K562 (cell line): ENCODE results near the gene MTA1. TPM values are rescaled to one million over a fixed set of nuclear protein-coding genes. Genes with fewer than 3 reads are reported as not detected.

ENCODE experiments used
- ATAC-seq: fragments of 200-7000 bp; cut with Tn5 transposase; 3 replicates; pipeline ENCODE4 v1.9.1; 2020; ENCODE audit warnings: moderate library complexity
- BruUV-seq: library from RNA; stranded (reverse); fragments of 400-500 nt; replicated peaks from 2 replicates; lab custom pipeline; 2021; lab: Mats Ljungman, UMichigan
- CTCF ChIA-PET: fragments of 300-600 bp; formaldehyde crosslinking; extraction: SDS; loops from one replicate; lab custom pipeline; 2021; ENCODE audit warnings: low intra/inter-chr PET ratio; lab: Yijun Ruan, JAX
- POLR2A ChIA-PET: fragments of 300-600, 350-650 bp; sonication (Branson Sonifier 250); formaldehyde crosslinking; extraction: SDS; loops from one replicate; lab custom pipeline; 2021; ENCODE audit warnings: antibody characterized with exemption, inconsistent platforms; lab: Yijun Ruan, JAX
- DNase-seq, 4 experiments: peaks; one replicate each; pipeline versions ENCODE4 v3.0.0 to v3.0.0-alpha.2; 2011 to 2018; ENCODE audit warnings: low spot score in 3 of 4, mixed read lengths in 3 of 4; ENCODE audit errors: extremely low read depth in 1 of 4
- FAIRE-seq: peaks from 2 replicates; lab custom pipeline; 2011; peaks lifted over from hg19 to GRCh38; lab: Jason Lieb, UNC
- H2AFZ ChIP-seq: 2 replicates; pipeline ENCODE4 v1.6.0; 2011; ENCODE audit warnings: low read depth, low read length, control low read depth, inconsistent platforms
- H3K27ac ChIP-seq: fragments of 200-600 bp; 3 replicates; pipeline ENCODE4 v1.8.0; 2011; ENCODE audit warnings: low read depth, mild to moderate bottlenecking, control low read depth, inconsistent platforms, low read length, moderate library complexity, mixed read lengths; ENCODE audit errors: extremely low read depth
- H3K27me3 ChIP-seq, 2 experiments: fragments of 300-600 bp in 1 of 2; 2 replicates in 1 of 2; 3 replicates in 1 of 2; pipeline versions ENCODE4 v1.6.0 to v1.8.0; 2011; ENCODE audit warnings: inconsistent platforms in 2 of 2, low read length in 2 of 2, mild to moderate bottlenecking in 1 of 2, mixed read lengths in 1 of 2, moderate library complexity in 1 of 2; ENCODE audit not compliant: control insufficient read depth in 2 of 2, insufficient read depth in 2 of 2
- H3K36me3 ChIP-seq: fragments of 300-600 bp; 3 replicates; pipeline ENCODE4 v1.8.0; 2011; ENCODE audit warnings: mild to moderate bottlenecking, low read length, inconsistent platforms; ENCODE audit not compliant: control insufficient read depth, insufficient read depth
- H3K4me1 ChIP-seq, 2 experiments: fragments of 200-600 bp in 1 of 2; replicated peaks in 1 of 2; 2 replicates in 1 of 2; 3 replicates in 1 of 2; pipeline versions ENCODE4 v1.5.1 to v1.8.0; 2011; ENCODE audit warnings: inconsistent platforms in 2 of 2, low read length in 2 of 2, mild to moderate bottlenecking in 1 of 2, mixed read lengths in 1 of 2, moderate library complexity in 1 of 2; ENCODE audit not compliant: control insufficient read depth in 2 of 2, insufficient read depth in 2 of 2
- H3K4me2 ChIP-seq: 2 replicates; pipeline ENCODE4 v1.6.1; 2011; ENCODE audit warnings: low read length, control low read depth, inconsistent platforms, mixed read lengths; ENCODE audit not compliant: insufficient read depth
- H3K4me3 ChIP-seq: fragments of 200-600 bp; sonication (generic), shearing (Covaris generic); 2 replicates; pipeline ENCODE4 v1.5.1; 2016; ENCODE audit warnings: control low read depth, inconsistent platforms
- H3K79me2 ChIP-seq: fragments of 200-600 bp; 3 replicates; pipeline ENCODE4 v1.8.0; 2011; ENCODE audit warnings: low read length, inconsistent platforms; ENCODE audit not compliant: control insufficient read depth, insufficient read depth
- H3K9ac ChIP-seq, 2 experiments: 2 replicates each; pipeline versions ENCODE4 v1.6.0 to v1.6.1; 2011; ENCODE audit warnings: low read depth in 2 of 2, low read length in 2 of 2, control low read depth in 1 of 2, inconsistent platforms in 1 of 2, mild to moderate bottlenecking in 1 of 2, mixed read lengths in 1 of 2; ENCODE audit not compliant: insufficient read depth in 1 of 2
- H3K9me1 ChIP-seq: one replicate; pipeline ENCODE4 v1.6.0; 2011; ENCODE audit warnings: inconsistent platforms, mild to moderate bottlenecking, low read length, moderate library complexity; ENCODE audit not compliant: control insufficient read depth, insufficient read depth
- H3K9me3 ChIP-seq: replicated peaks from 2 replicates; pipeline ENCODE4 v1.5.1; 2011; ENCODE audit warnings: low read depth, low read length, inconsistent platforms; ENCODE audit not compliant: control insufficient read depth, insufficient read depth
- H4K20me1 ChIP-seq: replicated peaks from 2 replicates; pipeline ENCODE4 v1.6.1; 2011; ENCODE audit warnings: low read length, inconsistent platforms, mixed read lengths; ENCODE audit not compliant: control insufficient read depth, insufficient read depth
- ARID3A ChIP-seq: IDR thresholded peaks from 2 replicates; pipeline ENCODE4 v1.6.1; 2012; ENCODE audit warnings: low read depth, low read length, improper control_type of control experiment, borderline replicate concordance
- ATF2 ChIP-seq: sonication (generic); formaldehyde crosslinking; IDR thresholded peaks from 2 replicates; pipeline ENCODE4 v1.8.1; 2022; ENCODE audit warnings: missing genetic modification reagents
- CBX8 ChIP-seq: fragments of 200-600 bp; sonication (generic); IDR thresholded peaks from 2 replicates; pipeline ENCODE4 v1.6.1; 2012; ENCODE audit warnings: borderline replicate concordance, mixed run types, low read depth, mild to moderate bottlenecking, moderate library complexity, mixed read lengths, low read length, control low read depth, inconsistent platforms; ENCODE audit not compliant: poor library complexity, severe bottlenecking; ENCODE audit errors: extremely low read depth
- E2F4 ChIP-seq: sonication (generic); formaldehyde crosslinking; IDR thresholded peaks from 2 replicates; pipeline ENCODE4 v1.8.0; 2022; ENCODE audit warnings: mild to moderate bottlenecking, low read depth, missing genetic modification reagents
- ELF4 ChIP-seq: fragments of 450-650 bp; formaldehyde crosslinking; IDR thresholded peaks from 2 replicates; pipeline ENCODE4 v1.4.0; 2022; ENCODE audit warnings: missing genetic modification characterization
- ETS2 ChIP-seq: IDR thresholded peaks from 2 replicates; pipeline ENCODE4 v1.6.1; 2016; ENCODE audit warnings: borderline replicate concordance, missing genetic modification characterization, mild to moderate bottlenecking, moderate library complexity, missing compliant biosample characterization; ENCODE audit not compliant: poor library complexity, severe bottlenecking
- HMBOX1 ChIP-seq: sonication (generic); IDR thresholded peaks from 2 replicates; pipeline ENCODE4 v1.6.1; 2016
- JUND ChIP-seq, 2 experiments: IDR thresholded peaks; 2 replicates in 1 of 2; 3 replicates in 1 of 2; pipeline ENCODE4 v1.6.1; 2011; ENCODE audit warnings: borderline replicate concordance in 2 of 2, low read depth in 2 of 2, low read length in 2 of 2, improper control_type of control experiment in 1 of 2, missing biosample characterization in 1 of 2, missing genetic modification characterization in 1 of 2, missing genetic modification reagents in 1 of 2
- KAT8 ChIP-seq: fragments of 450-650 bp; IDR thresholded peaks from 2 replicates; pipeline ENCODE4 v1.6.1; 2016; ENCODE audit warnings: low read depth, mild to moderate bottlenecking
- KLF6 ChIP-seq: fragments of 250-450 bp; sonication (Bioruptor Pico); IDR thresholded peaks from 2 replicates; pipeline ENCODE4 v1.4.0; 2020; ENCODE audit warnings: mild to moderate bottlenecking, moderate library complexity, borderline replicate concordance
- NR2C2 ChIP-seq, 2 experiments: fragments of 200-800 bp in 1 of 2; sonication (Bioruptor generic) in 1 of 2; sonication (generic) in 1 of 2; formaldehyde crosslinking in 1 of 2; IDR thresholded peaks; 2 replicates each; pipeline versions ENCODE4 v1.6.1 to v1.8.0; 2016 to 2022; ENCODE audit warnings: mild to moderate bottlenecking in 1 of 2, missing compliant biosample characterization in 1 of 2, missing genetic modification characterization in 1 of 2, missing genetic modification reagents in 1 of 2
- PHTF2 ChIP-seq: fragments of 250-450 bp; sonication (Bioruptor Pico); IDR thresholded peaks from 2 replicates; pipeline ENCODE4 v1.5.0; 2021; ENCODE audit warnings: mild to moderate bottlenecking
- SAFB ChIP-seq: fragments of 200-400 bp; formaldehyde crosslinking; IDR thresholded peaks from 2 replicates; pipeline ENCODE4 v1.6.1; 2017; ENCODE audit warnings: low read depth, low read length, borderline replicate concordance
- WGBS: fragments of 100-300 bp; shearing (Covaris generic); methylation state at CpG from one replicate; pipeline ENCODE4 v1.1.6; 2016; ENCODE audit warnings: low coverage, mixed read lengths; ENCODE audit not compliant: insufficient coverage; ENCODE audit errors: missing lambda C conversion rate; 5-methylcytosine and 5-hydroxymethylcytosine counted together
- in situ Hi-C: fragments of 300-500 bp; cut with MboI; formaldehyde crosslinking; loops from 4 replicates; pipeline ENCODE4 v1.15.0; 2018; ENCODE audit warnings: inconsistent platforms, mixed read lengths
- intact Hi-C: fragments of 100-400 bp; cut with micrococcal nuclease; formaldehyde crosslinking; loops from 2 replicates; pipeline ENCODE4 v1.14.2; 2022
- polyA plus RNA-seq, 8 experiments: library from polyadenylated mRNA; depleted of rRNA in 4 of 8; stranded (reverse) in 5 of 8; unstranded in 3 of 8; fragments of >200 nt; fragmentation: Nextera tagmentation in 2 of 8; fragmentation: Illumina TruSeq in 1 of 8; extraction: Ambion mirVana in 2 of 8; extraction: Trizol in 1 of 8; gene quantifications; 2 replicates each; pipeline versions ENCODE4 v1.2.1 to v1.2.3, GENCODE V29; 2011 to 2014; ENCODE audit warnings: inconsistent platforms in 1 of 8, missing spikeins in 1 of 8
- total RNA-seq, 7 experiments: library from RNA; depleted of rRNA in 6 of 7; stranded (reverse); fragments of >200 nt in 6 of 7; fragmentation: Illumina TruSeq in 2 of 7; extraction: Trizol in 2 of 7; gene quantifications; 2 replicates each; pipeline versions ENCODE4 v1.2.1 to v1.2.3, GENCODE V29; 2011 to 2021; ENCODE audit warnings: low replicate concordance in 1 of 7

MTA1 gene
- total and polyA plus RNA-seq, 9 of the 15 experiments (the other 6 are each of a cell fraction or from before 2014, with no cell fraction given): 0.13 to 118 (median 32.3) TPM

- DNase-seq (no peak), ATAC-seq (no peak), FAIRE-seq (no peak)
- no peaks in the 10 kb centered on the region for H3K36me3 ChIP-seq
- no peaks in the 10 kb centered on the region for H3K9me3 ChIP-seq
- H3K9me1 ChIP-seq: no peaks in the 10 kb centered on the region
- no peak overlapping the region for H3K4me3 ChIP-seq
- no peak overlapping the region for H2AFZ ChIP-seq
- ChIA-PET CTCF (no interaction called here), POLR2A (interaction anchor here (1.4 kb wide), 1 partner anchor 9 kb away, joined by 3 read pairs; no protein-coding TSS in a partner anchor)
- no peaks in the 10 kb centered on the region for H3K27me3 ChIP-seq
- peaks cover 8 to 28% of the 10 kb centered on the region in 2 experiments; a peak in 4 of 5 replicates for H3K4me1 ChIP-seq
- H3K27ac ChIP-seq: no peak overlapping the region
- H3K79me2 ChIP-seq: no peaks in the 10 kb centered on the region
- no peak overlapping the region for H3K9ac ChIP-seq
- BruUV-seq: no TSS peak
- H3K4me2 ChIP-seq: no peak overlapping the region
- no peaks in the 10 kb centered on the region; the same call in 1 of the 2 replicates for H4K20me1 ChIP-seq
- intact Hi-C loops: no loop called here
- in situ Hi-C loops: no loop called here
- 57% methylated on average over 17 of the region's 27 CpGs for WGBS
- TF ChIP-seq KLF6 (CRISPR knock-in tag) (no peak), E2F4 (CRISPR knock-in tag) (no peak), SAFB (no peak), CBX8 (no peak), JUND (IDR thresholded peaks at IDR 0.05; ENCODE audit: borderline replicate concordance, low read depth, low read length) (no peak), JUND (tag; IDR thresholded peaks at IDR 0.05; ENCODE audit: borderline replicate concordance, low read depth, low read length) (no peak), NR2C2 (CRISPR knock-in tag; IDR thresholded peaks at IDR 0.05) (no peak), NR2C2 (tag; IDR thresholded peaks at IDR 0.05) (no peak), ARID3A (no peak), HMBOX1 (no peak), ETS2 (tag) (no peak), ATF2 (CRISPR knock-in tag) (no peak), PHTF2 (no peak), KAT8 (no peak), ELF4 (CRISPR knock-in tag) (no peak)
Observed at GRCh38 chr14:105381446-105382342, 37.9 kb upstream of the MTA1 start.
